Stimulated activated CD4-positive, alpha-beta T cell treated with anti-CD3 and anti-CD28 coated beads, Interleukin-12 subunit alpha, Interleukin-12 subunit beta, amount 100 ng/mL, for 24 hours (primary cell): ENCODE data around the gene VDAC1.

Experiments
- DNase-seq, 2 experiments: peaks; one replicate each; pipeline ENCODE4 v3.0.0-alpha.2; 2020; ENCODE audit warnings: low read depth in 2 of 2

Gene VDAC1

GRCh38 chr5:133927300-133928180, 77.2 kb downstream of the VDAC1 start:
- no peak for DNase-seq

GRCh38 chr5:133926489-133927299, 78.1 kb downstream of the VDAC1 start:
- no peak for DNase-seq

- DNase-seq: no peak
Measured at GRCh38 chr5:133925866-133926488, 78.8 kb downstream of the VDAC1 start.

- no peak for DNase-seq
Measured at GRCh38 chr5:133925269-133925668, 79.5 kb downstream of the VDAC1 start.

GRCh38 chr5:133924221-133924920, 80.4 kb downstream of the VDAC1 start:
- no peak for DNase-seq

GRCh38 chr5:133921979-133922378, 82.8 kb downstream of the VDAC1 start:
- no peak for DNase-seq
